HG02938 (cell line): ENCODE measurements around the gene CD5L.

Experiments used
- ATAC-seq: cut with Tn5 transposase; IDR thresholded peaks from one replicate; pipeline ENCODE4 v1.9.1; 2021; ENCODE audit warnings: mild to moderate bottlenecking, moderate library complexity; ENCODE audit not compliant: unreplicated experiment

CD5L gene

GRCh38 chr1:157819215-157819614 is 22.4 kb downstream of the CD5L start:
- ATAC-seq = no peak

GRCh38 chr1:157813269-157813668 is 28.3 kb downstream of the CD5L start:
- ATAC-seq = no peak

GRCh38 chr1:157806431-157807149 is 35.0 kb downstream of the CD5L start:
- ATAC-seq = peak; percentile 92

GRCh38 chr1:157803851-157804250 is 37.8 kb downstream of the CD5L start:
- ATAC-seq = no peak

- no peak for ATAC-seq
Measured at GRCh38 chr1:157799996-157800395, 41.6 kb downstream of the CD5L start.

- ATAC-seq = no peak
Measured at GRCh38 chr1:157798211-157798610, 43.4 kb downstream of the CD5L start.

- no peak for ATAC-seq
Measured at GRCh38 chr1:157785248-157785647, 56.4 kb downstream of the CD5L start.

GRCh38 chr1:157784801-157785200 is 56.8 kb downstream of the CD5L start:
- no peak for ATAC-seq

GRCh38 chr1:157782931-157783330 is 58.7 kb downstream of the CD5L start:
- ATAC-seq = no peak

- ATAC-seq = peak; percentile 49
Measured at GRCh38 chr1:157781048-157781447, 60.6 kb downstream of the CD5L start.
